ENCODE measurements around the gene BID. TPM values are rescaled to one million over a fixed set of nuclear protein-coding genes. Genes with fewer than 3 reads are reported as not detected.

Gene BID
- total and polyA plus RNA-seq, 10 of the 15 experiments (the other 5 are each of a cell fraction or from before 2014, with no cell fraction given) = 7.9 to 241 (median 136) TPM

GRCh38 chr22:17743661-17744411 lies 30.4 kb downstream of the BID start (continued):
- TF ChIP-seq, protein P1, sequence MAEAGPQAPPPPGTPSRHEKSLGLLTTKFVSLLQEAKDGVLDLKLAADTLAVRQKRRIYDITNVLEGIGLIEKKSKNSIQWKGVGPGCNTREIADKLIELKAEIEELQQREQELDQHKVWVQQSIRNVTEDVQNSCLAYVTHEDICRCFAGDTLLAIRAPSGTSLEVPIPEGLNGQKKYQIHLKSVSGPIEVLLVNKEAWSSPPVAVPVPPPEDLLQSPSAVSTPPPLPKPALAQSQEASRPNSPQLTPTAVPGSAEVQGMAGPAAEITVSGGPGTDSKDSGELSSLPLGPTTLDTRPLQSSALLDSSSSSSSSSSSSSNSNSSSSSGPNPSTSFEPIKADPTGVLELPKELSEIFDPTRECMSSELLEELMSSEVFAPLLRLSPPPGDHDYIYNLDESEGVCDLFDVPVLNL (IDR thresholded peaks at IDR 0.05; ENCODE audit: low read depth, low read length) = no peak
- no peak for TF ChIP-seq WRNIP1 (IDR thresholded peaks at IDR 0.05; ENCODE audit: borderline replicate concordance, low read depth, low read length)
- TF ChIP-seq, protein P2, sequence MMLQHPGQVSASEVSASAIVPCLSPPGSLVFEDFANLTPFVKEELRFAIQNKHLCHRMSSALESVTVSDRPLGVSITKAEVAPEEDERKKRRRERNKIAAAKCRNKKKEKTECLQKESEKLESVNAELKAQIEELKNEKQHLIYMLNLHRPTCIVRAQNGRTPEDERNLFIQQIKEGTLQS (IDR thresholded peaks at IDR 0.05; ENCODE audit: borderline replicate concordance, extremely low read depth, low read depth, low read length) = no peak
- TF ChIP-seq NR2F1 (conservative IDR thresholded peaks at IDR 0.05) = no peak

GRCh38 chr22:17742527-17742902 lies 31.8 kb downstream of the BID start:
- H3K9ac ChIP-seq (ENCODE audit: control insufficient read depth, insufficient read depth, low read length) = no peak overlapping the region
- H3K4me2 ChIP-seq (ENCODE audit: control insufficient read depth, insufficient read depth) = no peak overlapping the region
- POLR2A ChIA-PET = interaction anchor here (0.6 to 1.3 kb wide), 3 partner anchors 43 to 143 kb away, joined by 4 to 5 read pairs (median 4); partner anchors contain the start of gene BCL2L13
- H3K36me3 ChIP-seq (ENCODE audit: control insufficient read depth in 2 of 2, insufficient read depth in 2 of 2, low read length in 1 of 2) = peaks cover 2 to 34% of the 10 kb centered on the region in 2 experiments; a peak in 3 of 4 replicates
- no peaks in the 10 kb centered on the region for H3K9me3 ChIP-seq (replicated peaks; ENCODE audit: control insufficient read depth, insufficient read depth, low read length)
- H3K27ac ChIP-seq (ENCODE audit: control insufficient read depth, insufficient read depth) = no peak overlapping the region
- RAD21 ChIA-PET (ENCODE audit: unreplicated experiment) = interaction anchor here (0.6 to 4.4 kb wide), 18 partner anchors 10 to 333 kb away, joined by 3 to 58 read pairs (median 4); no protein-coding TSS in a partner anchor
- H3K4me3 ChIP-seq = no peak overlapping the region
- H2AFZ ChIP-seq (ENCODE audit: control insufficient read depth, low read depth, low read length) = no peak overlapping the region
- WGBS (ENCODE audit: insufficient coverage, insufficient replicate concordance, low lambda C conversion rate, missing lambda C conversion rate) = 53% methylated on average over 8 of the region's 9 CpGs
- FAIRE-seq (peak; percentile 88), ATAC-seq (peak; percentile 98), DNase-seq (ENCODE audit: low read depth, low spot score) (no peak)
- no peaks in the 10 kb centered on the region for H4K20me1 ChIP-seq (ENCODE audit: control insufficient read depth, insufficient read depth)
- peaks cover 6% of the 10 kb centered on the region for H3K79me2 ChIP-seq (ENCODE audit: control insufficient read depth, insufficient read depth, low read length)
- no peaks in the 10 kb centered on the region for H3K27me3 ChIP-seq (replicated peaks in 1 of 2; ENCODE audit: control insufficient read depth in 2 of 2, insufficient read depth in 2 of 2, low read length in 1 of 2)
- in situ Hi-C loops (cut with MboI) (loop anchor here (10.0 kb wide), 1 partner anchor 62 kb away; no protein-coding TSS in a partner anchor), intact Hi-C loops (cut with micrococcal nuclease; ENCODE audit: unreplicated experiment) (loop anchor here (1.0 to 5.0 kb wide), 4 partner anchors 43 to 335 kb away; partner anchors contain the start of gene PEX26)
- no TSS peak for BruUV-seq (replicated peaks)
- CTCF ChIA-PET = interaction anchor here (1.0 to 4.7 kb wide), 26 partner anchors 8 to 332 kb away, joined by 3 to 101 read pairs (median 6); no protein-coding TSS in a partner anchor
- peaks cover 7% of the 10 kb centered on the region for H3K4me1 ChIP-seq (ENCODE audit: control insufficient read depth, insufficient read depth, low read length)
- SMC1A ChIA-PET (ENCODE audit: uncharacterized antibody, unreplicated experiment) = interaction anchor here (0.7 to 5.5 kb wide), 13 partner anchors 19 to 335 kb away, joined by 3 to 46 read pairs (median 5); partner anchors contain the start of genes BCL2L13 and PEX26
- peak; percentile 98 for TF ChIP-seq RAD21 (IDR thresholded peaks at IDR 0.05; ENCODE audit: insufficient read depth, low read depth, low read length)
- TF ChIP-seq, protein P3, sequence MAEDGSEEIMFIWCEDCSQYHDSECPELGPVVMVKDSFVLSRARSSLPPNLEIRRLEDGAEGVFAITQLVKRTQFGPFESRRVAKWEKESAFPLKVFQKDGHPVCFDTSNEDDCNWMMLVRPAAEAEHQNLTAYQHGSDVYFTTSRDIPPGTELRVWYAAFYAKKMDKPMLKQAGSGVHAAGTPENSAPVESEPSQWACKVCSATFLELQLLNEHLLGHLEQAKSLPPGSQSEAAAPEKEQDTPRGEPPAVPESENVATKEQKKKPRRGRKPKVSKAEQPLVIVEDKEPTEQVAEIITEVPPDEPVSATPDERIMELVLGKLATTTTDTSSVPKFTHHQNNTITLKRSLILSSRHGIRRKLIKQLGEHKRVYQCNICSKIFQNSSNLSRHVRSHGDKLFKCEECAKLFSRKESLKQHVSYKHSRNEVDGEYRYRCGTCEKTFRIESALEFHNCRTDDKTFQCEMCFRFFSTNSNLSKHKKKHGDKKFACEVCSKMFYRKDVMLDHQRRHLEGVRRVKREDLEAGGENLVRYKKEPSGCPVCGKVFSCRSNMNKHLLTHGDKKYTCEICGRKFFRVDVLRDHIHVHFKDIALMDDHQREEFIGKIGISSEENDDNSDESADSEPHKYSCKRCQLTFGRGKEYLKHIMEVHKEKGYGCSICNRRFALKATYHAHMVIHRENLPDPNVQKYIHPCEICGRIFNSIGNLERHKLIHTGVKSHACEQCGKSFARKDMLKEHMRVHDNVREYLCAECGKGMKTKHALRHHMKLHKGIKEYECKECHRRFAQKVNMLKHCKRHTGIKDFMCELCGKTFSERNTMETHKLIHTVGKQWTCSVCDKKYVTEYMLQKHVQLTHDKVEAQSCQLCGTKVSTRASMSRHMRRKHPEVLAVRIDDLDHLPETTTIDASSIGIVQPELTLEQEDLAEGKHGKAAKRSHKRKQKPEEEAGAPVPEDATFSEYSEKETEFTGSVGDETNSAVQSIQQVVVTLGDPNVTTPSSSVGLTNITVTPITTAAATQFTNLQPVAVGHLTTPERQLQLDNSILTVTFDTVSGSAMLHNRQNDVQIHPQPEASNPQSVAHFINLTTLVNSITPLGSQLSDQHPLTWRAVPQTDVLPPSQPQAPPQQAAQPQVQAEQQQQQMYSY (CRISPR knock-in tag; IDR thresholded peaks at IDR 0.05) = no peak
- 0 out of 2 replicates have a peak, but pooled peaks have one; percentile 38 for TF ChIP-seq IKZF1 (conservative IDR thresholded peaks at IDR 0.05)
- TF ChIP-seq IRF4 (IDR thresholded peaks at IDR 0.05; ENCODE audit: low read depth, low read length) = 0 out of 2 replicates have a peak, but pooled peaks have one; percentile 4
- peak; percentile 19 to 45; a peak in 2 of 4 replicates for TF ChIP-seq BHLHE40 (IDR thresholded peaks at IDR 0.05; ENCODE audit: borderline replicate concordance in 1 of 2, low read depth in 2 of 2, low read length in 1 of 2)
- no peak for TF ChIP-seq CREM (IDR thresholded peaks at IDR 0.05; ENCODE audit: low read depth)
- TF ChIP-seq EGR1 (IDR thresholded peaks at IDR 0.05; ENCODE audit: borderline replicate concordance in 1 of 2, low read depth in 2 of 2, low read length in 2 of 2) = 0 out of 3 replicates have a peak, but pooled peaks of 1 of the 2 experiments have one; percentile 16
- 0 out of 2 replicates have a peak, but pooled peaks have one; percentile 50 for TF ChIP-seq CHD2 (IDR thresholded peaks at IDR 0.05; ENCODE audit: borderline replicate concordance, low read depth, low read length)
- peak; percentile 34; the same call in 1 of the 2 replicates for TF ChIP-seq RUNX3 (IDR thresholded peaks at IDR 0.05; ENCODE audit: low read length)
- peak; percentile 86 for TF ChIP-seq TCF12 (IDR thresholded peaks at IDR 0.05; ENCODE audit: low read depth, low read length)
- peak; percentile 92 for TF ChIP-seq SMC3 (IDR thresholded peaks at IDR 0.05; ENCODE audit: borderline replicate concordance, low read length)
- TF ChIP-seq JUNB (IDR thresholded peaks at IDR 0.05) = no peak

All from GM12878 (cell line).